HepG2 (cell line): Measurements from ENCODE around the gene ARL4D. TPM values are rescaled to one million over a fixed set of nuclear protein-coding genes. Genes with fewer than 3 reads are reported as not detected.

Experiments used
- ARID5B ChIP-seq: IDR thresholded peaks from 2 replicates; pipeline ENCODE4 v1.4.0; 2020; ENCODE audit warnings: mild to moderate bottlenecking, missing genetic modification reagents
- BHLHE40 ChIP-seq: IDR thresholded peaks from 2 replicates; pipeline ENCODE4 v1.6.1; 2011; ENCODE audit warnings: low read length, improper control_type of control experiment
- GZF1 ChIP-seq: sonication (generic); formaldehyde crosslinking; IDR thresholded peaks from 2 replicates; pipeline ENCODE4 v1.5.1; 2020; ENCODE audit warnings: mild to moderate bottlenecking, missing genetic modification reagents
- HIC2 ChIP-seq: sonication (generic); formaldehyde crosslinking; IDR thresholded peaks from 2 replicates; pipeline ENCODE4 v1.9.0; 2022; ENCODE audit warnings: low read depth, missing genetic modification reagents
- HNRNPUL1 ChIP-seq: fragments of 200-400 bp; formaldehyde crosslinking; IDR thresholded peaks from 2 replicates; pipeline ENCODE4 v1.6.1; 2017; ENCODE audit warnings: low read depth, mild to moderate bottlenecking, low read length, moderate library complexity
- HOMEZ ChIP-seq: IDR thresholded peaks from 2 replicates; pipeline ENCODE4 v1.6.1; 2016; ENCODE audit warnings: low read depth
- ISL2 ChIP-seq: sonication (generic); formaldehyde crosslinking; IDR thresholded peaks from 2 replicates; pipeline ENCODE4 v1.5.0; 2020; ENCODE audit warnings: missing genetic modification reagents
- KDM2A ChIP-seq: sonication (generic); formaldehyde crosslinking; IDR thresholded peaks from 2 replicates; pipeline ENCODE4 v1.4.0; 2020; ENCODE audit warnings: low read depth, missing genetic modification reagents, borderline replicate concordance
- MTA1 ChIP-seq: sonication (generic); formaldehyde crosslinking; IDR thresholded peaks from 2 replicates; pipeline ENCODE4 v1.4.0; 2020; ENCODE audit warnings: missing genetic modification reagents, mild to moderate bottlenecking, borderline replicate concordance
- NFYC ChIP-seq: IDR thresholded peaks from 2 replicates; pipeline ENCODE4 v1.6.1; 2016; ENCODE audit warnings: missing genetic modification reagents, missing compliant biosample characterization
- SMAD9 ChIP-seq: sonication (generic); formaldehyde crosslinking; IDR thresholded peaks from 2 replicates; pipeline ENCODE4 v1.5.1; 2020; ENCODE audit warnings: mild to moderate bottlenecking, missing genetic modification reagents
- SP1 ChIP-seq, 2 experiments: fragments of 450-650 bp in 1 of 2; sonication (generic) in 1 of 2; formaldehyde crosslinking in 1 of 2; IDR thresholded peaks; 2 replicates each; pipeline versions ENCODE4 v1.4.0 to v1.6.1; 2016 to 2020; ENCODE audit warnings: missing genetic modification reagents in 1 of 2
- SPEN ChIP-seq: sonication (generic); formaldehyde crosslinking; IDR thresholded peaks from 2 replicates; pipeline ENCODE4 v1.5.1; 2020; ENCODE audit warnings: low read depth, mild to moderate bottlenecking, missing genetic modification reagents
- TCF12 ChIP-seq, 2 experiments: fragments of 450-650 bp in 1 of 2; sonication (generic) in 1 of 2; formaldehyde crosslinking in 1 of 2; IDR thresholded peaks; 2 replicates each; pipeline versions ENCODE4 v1.6.1 to v1.8.0; 2017 to 2022; ENCODE audit warnings: antibody characterized with exemption in 1 of 2, mild to moderate bottlenecking in 1 of 2, missing genetic modification reagents in 1 of 2, moderate library complexity in 1 of 2
- ZBTB43 ChIP-seq: sonication (generic); formaldehyde crosslinking; conservative IDR thresholded peaks from 2 replicates; pipeline ENCODE4 v1.4.0; 2020; ENCODE audit warnings: missing genetic modification reagents
- ZFP82 ChIP-seq: sonication (generic); formaldehyde crosslinking; IDR thresholded peaks from 2 replicates; pipeline ENCODE4 v1.5.1; 2020; ENCODE audit warnings: mild to moderate bottlenecking, missing genetic modification reagents, borderline replicate concordance
- ZNF33B ChIP-seq: sonication (generic); formaldehyde crosslinking; IDR thresholded peaks from 2 replicates; pipeline ENCODE4 v1.5.1; 2020; ENCODE audit warnings: mild to moderate bottlenecking, missing genetic modification reagents
- ZNF564 ChIP-seq: sonication (generic); formaldehyde crosslinking; IDR thresholded peaks from 2 replicates; pipeline ENCODE4 v1.8.1; 2023; ENCODE audit warnings: mild to moderate bottlenecking, missing genetic modification reagents
- ZNF691 ChIP-seq: sonication (generic); formaldehyde crosslinking; IDR thresholded peaks from 2 replicates; pipeline ENCODE4 v1.4.0; 2020; ENCODE audit warnings: missing genetic modification reagents, low read depth, mild to moderate bottlenecking, borderline replicate concordance
- ZSCAN20 ChIP-seq: sonication (generic); formaldehyde crosslinking; IDR thresholded peaks from 2 replicates; pipeline ENCODE4 v1.4.0; 2020; ENCODE audit warnings: missing genetic modification reagents, mild to moderate bottlenecking, borderline replicate concordance
- polyA plus RNA-seq, 8 experiments: library from polyadenylated mRNA; depleted of rRNA in 3 of 8; stranded (reverse) in 7 of 8; unstranded in 1 of 8; fragments of >200 nt; fragmentation: Illumina TruSeq in 4 of 8; extraction: Trizol in 4 of 8; gene quantifications; 2 replicates each; pipeline versions ENCODE4 v1.2.1 to v1.2.3, GENCODE V29; 2011 to 2016; ENCODE audit warnings: low read depth in 4 of 8, missing spikeins in 1 of 8, mixed read lengths in 1 of 8; ENCODE audit not compliant: insufficient read depth in 1 of 8
- total RNA-seq, 5 experiments: library from RNA; depleted of rRNA; stranded (reverse); fragments of >200 nt; fragmentation: Illumina TruSeq; extraction: Trizol; gene quantifications; 2 replicates each; pipeline ENCODE4 v1.2.3, GENCODE V29; 2016; ENCODE audit warnings: low read depth in 1 of 5

The ARL4D gene
- total and polyA plus RNA-seq, 2 of the 13 experiments (the other 11 are each of a cell fraction or from before 2014, with no cell fraction given) = 9.0 to 25.9 TPM

GRCh38 chr17:43393944-43394482, 4.8 kb upstream of the ARL4D start (continued):
- TF ChIP-seq ZSCAN20 (CRISPR knock-in tag) = 0 out of 2 replicates have a peak, but pooled peaks have one; percentile 13
- TF ChIP-seq ZBTB43 = peak; percentile 68; the same call in 1 of the 2 replicates
- TF ChIP-seq ARID5B (CRISPR knock-in tag) = peak; percentile 55
- TF ChIP-seq MTA1 (CRISPR knock-in tag) = no peak
- TF ChIP-seq GZF1 (CRISPR knock-in tag) = 0 out of 2 replicates have a peak, but pooled peaks have one; percentile 42
- TF ChIP-seq ZFP82 = 0 out of 2 replicates have a peak, but pooled peaks have one; percentile 28
- TF ChIP-seq ZNF691 (CRISPR knock-in tag) = peak; percentile 62; the same call in 1 of the 2 replicates
- peak; percentile 33; the same call in 1 of the 2 replicates for TF ChIP-seq NFYC (CRISPR knock-in tag)
- TF ChIP-seq HNRNPUL1 = no peak
- TF ChIP-seq SP1 (IDR thresholded peaks at IDR 0.05) = no peak
- no peak for TF ChIP-seq SP1 (CRISPR knock-in tag; IDR thresholded peaks at IDR 0.05)
- TF ChIP-seq SPEN (CRISPR knock-in tag) = no peak
- TF ChIP-seq HIC2 (CRISPR knock-in tag) = no peak
- 0 out of 2 replicates have a peak, but pooled peaks have one; percentile 39 for TF ChIP-seq HOMEZ
- TF ChIP-seq SMAD9 (CRISPR knock-in tag) = 0 out of 2 replicates have a peak, but pooled peaks have one; percentile 59
- peak; percentile 46; the same call in 1 of the 2 replicates for TF ChIP-seq KDM2A (CRISPR knock-in tag)
- TF ChIP-seq TCF12 (IDR thresholded peaks at IDR 0.05) = no peak
- TF ChIP-seq TCF12 (CRISPR knock-in tag; IDR thresholded peaks at IDR 0.05) = no peak
- no peak for TF ChIP-seq ZNF33B (CRISPR knock-in tag)
- no peak for TF ChIP-seq ZNF564 (CRISPR knock-in tag)
- peak; percentile 81 for TF ChIP-seq ISL2 (CRISPR knock-in tag)
- peak; percentile 37; the same call in 1 of the 2 replicates for TF ChIP-seq BHLHE40
